Measurements from ENCODE around the gene TMTC4.

TMTC4 gene

DNA sequence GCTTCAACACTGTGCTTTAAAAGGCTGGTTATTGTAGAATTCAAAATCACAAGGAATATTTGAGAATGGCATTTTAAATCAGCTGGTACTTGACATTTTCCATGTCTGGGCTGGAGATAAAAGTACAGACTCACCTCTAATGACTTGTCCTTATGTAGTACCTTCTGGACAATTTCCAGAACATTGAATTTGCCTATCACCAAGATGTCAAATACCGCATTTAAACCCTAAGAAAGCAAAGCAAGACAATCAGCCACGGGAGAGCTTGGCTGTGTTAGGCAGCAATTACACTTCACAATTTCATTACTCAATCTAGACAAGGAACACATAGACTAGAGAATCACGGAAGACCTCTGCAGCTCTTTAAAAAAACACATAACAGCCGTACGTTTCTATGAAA lies 36.8 kb downstream of the TMTC4 start:
- H3K9me3 ChIP-seq (ENCODE audit: control insufficient read depth, insufficient read depth, low read length): no peaks in the 10 kb centered on the region
- H4K20me1 ChIP-seq (ENCODE audit: control insufficient read depth, insufficient read depth, low read depth, low read length): no peaks in the 10 kb centered on the region
- no peaks in the 10 kb centered on the region for H3K4me1 ChIP-seq (ENCODE audit: control insufficient read depth, low read length)
- H3K79me2 ChIP-seq (ENCODE audit: control insufficient read depth, low read length): no peaks in the 10 kb centered on the region
- no peaks in the 10 kb centered on the region for H3K27me3 ChIP-seq (ENCODE audit: control insufficient read depth, low read length)
- TF ChIP-seq EZH2phosphoT487 (IDR thresholded peaks at IDR 0.05; ENCODE audit: borderline replicate concordance, low read length): no peak
- TF ChIP-seq, protein P1, sequence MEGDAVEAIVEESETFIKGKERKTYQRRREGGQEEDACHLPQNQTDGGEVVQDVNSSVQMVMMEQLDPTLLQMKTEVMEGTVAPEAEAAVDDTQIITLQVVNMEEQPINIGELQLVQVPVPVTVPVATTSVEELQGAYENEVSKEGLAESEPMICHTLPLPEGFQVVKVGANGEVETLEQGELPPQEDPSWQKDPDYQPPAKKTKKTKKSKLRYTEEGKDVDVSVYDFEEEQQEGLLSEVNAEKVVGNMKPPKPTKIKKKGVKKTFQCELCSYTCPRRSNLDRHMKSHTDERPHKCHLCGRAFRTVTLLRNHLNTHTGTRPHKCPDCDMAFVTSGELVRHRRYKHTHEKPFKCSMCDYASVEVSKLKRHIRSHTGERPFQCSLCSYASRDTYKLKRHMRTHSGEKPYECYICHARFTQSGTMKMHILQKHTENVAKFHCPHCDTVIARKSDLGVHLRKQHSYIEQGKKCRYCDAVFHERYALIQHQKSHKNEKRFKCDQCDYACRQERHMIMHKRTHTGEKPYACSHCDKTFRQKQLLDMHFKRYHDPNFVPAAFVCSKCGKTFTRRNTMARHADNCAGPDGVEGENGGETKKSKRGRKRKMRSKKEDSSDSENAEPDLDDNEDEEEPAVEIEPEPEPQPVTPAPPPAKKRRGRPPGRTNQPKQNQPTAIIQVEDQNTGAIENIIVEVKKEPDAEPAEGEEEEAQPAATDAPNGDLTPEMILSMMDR (IDR thresholded peaks at IDR 0.05; ENCODE audit: low read depth, low read length, poor library complexity, severe bottlenecking): no peak
- H3K4me2 ChIP-seq (ENCODE audit: low read length): no peak overlapping the region
- no peaks in the 10 kb centered on the region for H3F3A ChIP-seq (ENCODE audit: control insufficient read depth, insufficient read depth)
- no peaks in the 10 kb centered on the region for H3K9me2 ChIP-seq (replicated peaks; ENCODE audit: control insufficient read depth, low read length)
- peaks cover 69% of the 10 kb centered on the region for H3K36me3 ChIP-seq (ENCODE audit: control insufficient read depth, low read length)
- no peak overlapping the region for H3K27ac ChIP-seq (ENCODE audit: low read depth, low read length)
- H3K4me3 ChIP-seq (ENCODE audit: low read length): no peak overlapping the region

DNA sequence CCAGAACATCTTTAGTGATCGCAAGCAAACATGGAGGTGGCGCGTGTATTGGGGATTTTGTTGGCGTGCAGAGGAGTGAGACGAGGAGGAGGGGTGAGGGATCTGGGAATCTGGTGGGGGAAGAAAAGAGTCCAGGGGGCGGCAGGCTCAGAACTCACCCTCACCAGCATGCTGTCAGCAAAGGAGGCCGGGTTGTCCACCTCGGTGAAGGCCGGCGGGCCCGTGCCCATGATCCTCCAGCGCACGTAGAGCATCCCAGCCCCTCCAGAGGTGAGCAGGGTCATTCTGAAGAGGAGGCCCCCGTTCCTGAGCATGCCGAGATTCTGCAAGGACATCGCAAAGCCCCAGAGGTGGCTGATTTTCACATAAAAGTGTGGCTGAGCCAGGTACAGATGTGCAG lies 37.2 kb downstream of the TMTC4 start:
- Histone ChIP-seq H3K9me3 (ENCODE audit: control insufficient read depth, insufficient read depth, low read length) (no peaks in the 10 kb centered on the region), H3K27ac (ENCODE audit: low read depth, low read length) (no peak overlapping the region), H3F3A (ENCODE audit: control insufficient read depth, insufficient read depth) (no peaks in the 10 kb centered on the region), H3K36me3 (ENCODE audit: control insufficient read depth, low read length) (peaks cover 66% of the 10 kb centered on the region), H3K9me2 (replicated peaks; ENCODE audit: control insufficient read depth, low read length) (no peaks in the 10 kb centered on the region), H3K4me2 (ENCODE audit: low read length) (no peak overlapping the region), H4K20me1 (ENCODE audit: control insufficient read depth, insufficient read depth, low read depth, low read length) (no peaks in the 10 kb centered on the region), H3K79me2 (ENCODE audit: control insufficient read depth, low read length) (no peaks in the 10 kb centered on the region), H3K4me3 (ENCODE audit: low read length) (no peak overlapping the region), H3K4me1 (ENCODE audit: control insufficient read depth, low read length) (no peaks in the 10 kb centered on the region), H3K27me3 (ENCODE audit: control insufficient read depth, low read length) (no peaks in the 10 kb centered on the region)
- TF ChIP-seq, protein P1 (IDR thresholded peaks at IDR 0.05; ENCODE audit: low read depth, low read length, poor library complexity, severe bottlenecking): no peak
- no peak for TF ChIP-seq EZH2phosphoT487 (IDR thresholded peaks at IDR 0.05; ENCODE audit: borderline replicate concordance, low read length)

DNA sequence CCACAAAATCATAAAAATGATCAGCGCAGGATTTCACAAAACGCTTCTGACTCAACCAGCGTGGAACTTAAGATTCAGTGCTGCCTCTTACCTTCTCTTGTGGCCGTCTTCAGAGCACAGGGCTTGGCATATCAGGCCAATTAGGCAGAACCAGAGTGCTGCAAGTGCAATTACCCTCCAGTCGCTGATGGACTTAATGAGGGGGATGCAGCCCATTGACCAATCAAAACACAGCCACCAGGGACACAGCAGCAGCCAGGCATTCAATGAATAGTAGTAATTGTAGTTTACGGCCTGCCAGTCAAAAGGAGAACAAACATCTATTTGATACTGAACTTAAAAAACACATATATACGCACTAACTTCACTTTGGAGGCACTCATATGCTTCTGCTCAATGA lies 38.2 kb downstream of the TMTC4 start:
- Histone ChIP-seq H3K27ac (ENCODE audit: low read depth, low read length) (no peak overlapping the region), H3K9me3 (ENCODE audit: control insufficient read depth, insufficient read depth, low read length) (no peaks in the 10 kb centered on the region), H4K20me1 (ENCODE audit: control insufficient read depth, insufficient read depth, low read depth, low read length) (no peaks in the 10 kb centered on the region), H3K9me2 (replicated peaks; ENCODE audit: control insufficient read depth, low read length) (no peaks in the 10 kb centered on the region), H3F3A (ENCODE audit: control insufficient read depth, insufficient read depth) (no peaks in the 10 kb centered on the region), H3K4me1 (ENCODE audit: control insufficient read depth, low read length) (no peaks in the 10 kb centered on the region), H3K36me3 (ENCODE audit: control insufficient read depth, low read length) (peaks cover 67% of the 10 kb centered on the region), H3K4me3 (ENCODE audit: low read length) (no peak overlapping the region), H3K4me2 (ENCODE audit: low read length) (no peak overlapping the region), H3K79me2 (ENCODE audit: control insufficient read depth, low read length) (no peaks in the 10 kb centered on the region), H3K27me3 (ENCODE audit: control insufficient read depth, low read length) (no peaks in the 10 kb centered on the region)
- TF ChIP-seq EZH2phosphoT487 (IDR thresholded peaks at IDR 0.05; ENCODE audit: borderline replicate concordance, low read length): no peak
- TF ChIP-seq, protein P1 (IDR thresholded peaks at IDR 0.05; ENCODE audit: low read depth, low read length, poor library complexity, severe bottlenecking): no peak

DNA sequence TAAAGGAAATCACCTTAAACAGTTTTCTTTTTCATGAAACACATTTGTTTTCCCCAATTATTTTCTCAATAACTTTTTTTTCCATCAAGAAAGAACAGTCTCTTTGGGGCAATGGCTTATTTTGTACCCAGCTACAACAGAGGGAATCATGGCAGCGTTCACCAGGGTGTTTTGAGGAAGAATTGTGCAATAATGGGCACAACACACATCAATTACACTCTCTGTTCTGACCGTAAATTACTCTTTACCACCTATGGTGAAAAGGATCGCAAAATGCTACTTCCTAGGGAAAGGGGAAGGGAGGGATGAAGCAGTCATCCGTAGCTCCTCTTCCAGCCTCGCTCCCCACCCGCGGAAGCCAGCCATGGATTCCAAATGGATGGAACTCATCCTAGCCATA lies 38.6 kb downstream of the TMTC4 start:
- Histone ChIP-seq H3K27me3 (ENCODE audit: control insufficient read depth, low read length) (no peaks in the 10 kb centered on the region), H3K9me2 (replicated peaks; ENCODE audit: control insufficient read depth, low read length) (no peaks in the 10 kb centered on the region), H3K36me3 (ENCODE audit: control insufficient read depth, low read length) (peaks cover 67% of the 10 kb centered on the region), H3K4me1 (ENCODE audit: control insufficient read depth, low read length) (no peaks in the 10 kb centered on the region), H3K9me3 (ENCODE audit: control insufficient read depth, insufficient read depth, low read length) (no peaks in the 10 kb centered on the region), H3K27ac (ENCODE audit: low read depth, low read length) (no peak overlapping the region), H3K79me2 (ENCODE audit: control insufficient read depth, low read length) (no peaks in the 10 kb centered on the region), H4K20me1 (ENCODE audit: control insufficient read depth, insufficient read depth, low read depth, low read length) (no peaks in the 10 kb centered on the region), H3K4me2 (ENCODE audit: low read length) (no peak overlapping the region), H3K4me3 (ENCODE audit: low read length) (no peak overlapping the region), H3F3A (ENCODE audit: control insufficient read depth, insufficient read depth) (no peaks in the 10 kb centered on the region)
- TF ChIP-seq, protein P1 (IDR thresholded peaks at IDR 0.05; ENCODE audit: low read depth, low read length, poor library complexity, severe bottlenecking): no peak
- no peak for TF ChIP-seq EZH2phosphoT487 (IDR thresholded peaks at IDR 0.05; ENCODE audit: borderline replicate concordance, low read length)

All from DOHH2 (cell line).